ENCODE data around the gene OXNAD1.

OXNAD1 gene

GRCh38 chr3:16280671-16281070, 15.7 kb downstream of the OXNAD1 start:
- Histone ChIP-seq H3K23ac (ENCODE audit: low read length in 2 of 2) (no peak overlapping the region), H4K91ac (ENCODE audit: low read length) (no peak overlapping the region), H3K4ac (ENCODE audit: low read depth in 1 of 2, low read length in 2 of 2) (no peak overlapping the region), H2BK12ac (ENCODE audit: low read length in 2 of 2) (no peak overlapping the region), H3K4me3 (ENCODE audit: insufficient read depth in 1 of 2, low read depth in 1 of 2, low read length in 2 of 2) (no peak overlapping the region), H2BK15ac (ENCODE audit: low read depth, poor library complexity, severe bottlenecking) (no peak overlapping the region), H3K4me2 (ENCODE audit: low read length, poor library complexity, severe bottlenecking) (no peak overlapping the region), H2BK120ac (ENCODE audit: low read depth, low read length) (no peak overlapping the region), H3K79me1 (replicated peaks; ENCODE audit: low read length, poor library complexity, severe bottlenecking) (peaks cover 5% of the 10 kb centered on the region), H2AK5ac (ENCODE audit: low read length, severe bottlenecking) (no peak overlapping the region), H3K4me1 (ENCODE audit: control insufficient read depth, insufficient read depth, low read depth, low read length) (no peaks in the 10 kb centered on the region), H3K9me3 (ENCODE audit: control insufficient read depth, low read length) (no peaks in the 10 kb centered on the region), H3K27me3 (ENCODE audit: control insufficient read depth in 1 of 2, insufficient read depth in 1 of 2, low read length in 2 of 2) (no peaks in the 10 kb centered on the region), H3K27ac (ENCODE audit: low read length, poor library complexity, severe bottlenecking) (no peak overlapping the region), H3K14ac (ENCODE audit: low read length in 2 of 2) (no peak overlapping the region), H2BK5ac (ENCODE audit: low read depth, low read length, poor library complexity, severe bottlenecking) (no peak overlapping the region), H3K9ac (ENCODE audit: low read length) (no peak overlapping the region), H4K8ac (ENCODE audit: low read length) (no peak overlapping the region), H3K36me3 (ENCODE audit: control insufficient read depth in 1 of 2, insufficient read depth in 2 of 2, low read depth in 1 of 2, low read length in 2 of 2) (peaks cover 5 to 23% of the 10 kb centered on the region in 2 experiments), H3K18ac (ENCODE audit: low read depth in 1 of 2, low read length in 2 of 2) (no peak overlapping the region), H2AFZ (ENCODE audit: low read depth, low read length) (no peak overlapping the region)
- WGBS = no CpG with 5 or more reads among the region's 2 CpGs
- DNase-seq = no peak

- no peak overlapping the region for H3K18ac ChIP-seq (ENCODE audit: low read depth in 1 of 2, low read length in 2 of 2)
- H2AFZ ChIP-seq (ENCODE audit: low read depth, low read length) = no peak overlapping the region
- H3K9ac ChIP-seq (ENCODE audit: low read length) = no peak overlapping the region
- no peak overlapping the region for H2BK120ac ChIP-seq (ENCODE audit: low read depth, low read length)
- H3K79me1 ChIP-seq (replicated peaks; ENCODE audit: low read length, poor library complexity, severe bottlenecking) = peaks cover 3% of the 10 kb centered on the region
- peaks cover 0 to 32% of the 10 kb centered on the region in 2 experiments for H3K36me3 ChIP-seq (ENCODE audit: control insufficient read depth in 1 of 2, insufficient read depth in 2 of 2, low read depth in 1 of 2, low read length in 2 of 2)
- no peak overlapping the region for H3K4me3 ChIP-seq (ENCODE audit: insufficient read depth in 1 of 2, low read depth in 1 of 2, low read length in 2 of 2)
- 100% methylated on average over 1 of the region's 1 CpG for WGBS
- H3K14ac ChIP-seq (ENCODE audit: low read length in 2 of 2) = no peak overlapping the region
- H3K4me2 ChIP-seq (ENCODE audit: low read length, poor library complexity, severe bottlenecking) = no peak overlapping the region
- no peak overlapping the region for H2BK15ac ChIP-seq (ENCODE audit: low read depth, poor library complexity, severe bottlenecking)
- H2BK12ac ChIP-seq (ENCODE audit: low read length in 2 of 2) = no peak overlapping the region
- H4K91ac ChIP-seq (ENCODE audit: low read length) = no peak overlapping the region
- H3K27ac ChIP-seq (ENCODE audit: low read length, poor library complexity, severe bottlenecking) = no peak overlapping the region
- no peak overlapping the region for H3K4ac ChIP-seq (ENCODE audit: low read depth in 1 of 2, low read length in 2 of 2)
- no peak for DNase-seq
- H3K4me1 ChIP-seq (ENCODE audit: control insufficient read depth, insufficient read depth, low read depth, low read length) = no peaks in the 10 kb centered on the region
- H3K27me3 ChIP-seq (ENCODE audit: control insufficient read depth in 1 of 2, insufficient read depth in 1 of 2, low read length in 2 of 2) = no peaks in the 10 kb centered on the region
- no peak overlapping the region for H2AK5ac ChIP-seq (ENCODE audit: low read length, severe bottlenecking)
- no peak overlapping the region for H2BK5ac ChIP-seq (ENCODE audit: low read depth, low read length, poor library complexity, severe bottlenecking)
- H4K8ac ChIP-seq (ENCODE audit: low read length) = no peak overlapping the region
- H3K9me3 ChIP-seq (ENCODE audit: control insufficient read depth, low read length) = no peaks in the 10 kb centered on the region
- H3K23ac ChIP-seq (ENCODE audit: low read length in 2 of 2) = no peak overlapping the region
Observed at GRCh38 chr3:16284633-16285032, 19.6 kb downstream of the OXNAD1 start.

DNA sequence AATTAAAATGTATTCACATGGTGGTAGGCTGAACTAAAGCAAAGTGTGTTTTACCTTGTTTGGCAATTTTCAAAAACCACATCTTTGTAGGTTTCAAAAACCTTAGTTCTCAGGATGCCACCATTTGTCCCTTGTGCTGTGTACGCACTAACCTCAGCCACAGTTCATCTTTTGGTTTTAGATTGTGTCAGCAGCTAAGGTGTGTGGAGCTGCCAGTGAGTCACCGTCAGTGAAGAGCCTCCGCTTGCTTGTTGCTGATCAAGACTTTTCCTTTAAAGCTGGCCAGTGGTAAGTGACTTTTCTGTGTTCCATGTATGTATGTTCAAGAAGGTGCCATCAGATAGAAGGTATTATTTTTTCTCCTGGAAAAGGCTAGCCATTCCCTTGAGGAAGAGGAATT, 21.1 kb downstream of the OXNAD1 start:
- Histone ChIP-seq H2BK120ac (ENCODE audit: low read depth, low read length) (no peak overlapping the region), H2BK12ac (ENCODE audit: low read length in 2 of 2) (no peak overlapping the region), H3K9ac (ENCODE audit: low read length) (no peak overlapping the region), H2BK5ac (ENCODE audit: low read depth, low read length, poor library complexity, severe bottlenecking) (no peak overlapping the region), H2BK15ac (ENCODE audit: low read depth, poor library complexity, severe bottlenecking) (no peak overlapping the region), H3K14ac (ENCODE audit: low read length in 2 of 2) (no peak overlapping the region), H3K4ac (ENCODE audit: low read depth in 1 of 2, low read length in 2 of 2) (no peak overlapping the region), H3K4me3 (ENCODE audit: insufficient read depth in 1 of 2, low read depth in 1 of 2, low read length in 2 of 2) (no peak overlapping the region), H3K27ac (ENCODE audit: low read length, poor library complexity, severe bottlenecking) (no peak overlapping the region), H3K4me1 (ENCODE audit: control insufficient read depth, insufficient read depth, low read depth, low read length) (no peaks in the 10 kb centered on the region), H2AFZ (ENCODE audit: low read depth, low read length) (no peak overlapping the region), H3K4me2 (ENCODE audit: low read length, poor library complexity, severe bottlenecking) (no peak overlapping the region), H3K36me3 (ENCODE audit: control insufficient read depth in 1 of 2, insufficient read depth in 2 of 2, low read depth in 1 of 2, low read length in 2 of 2) (peaks cover 0 to 32% of the 10 kb centered on the region in 2 experiments), H3K27me3 (ENCODE audit: control insufficient read depth in 1 of 2, insufficient read depth in 1 of 2, low read length in 2 of 2) (no peaks in the 10 kb centered on the region), H3K23ac (ENCODE audit: low read length in 2 of 2) (no peak overlapping the region), H2AK5ac (ENCODE audit: low read length, severe bottlenecking) (no peak overlapping the region), H3K9me3 (ENCODE audit: control insufficient read depth, low read length) (no peaks in the 10 kb centered on the region), H3K79me1 (replicated peaks; ENCODE audit: low read length, poor library complexity, severe bottlenecking) (peaks cover 3% of the 10 kb centered on the region), H3K18ac (ENCODE audit: low read depth in 1 of 2, low read length in 2 of 2) (no peak overlapping the region), H4K8ac (ENCODE audit: low read length) (no peak overlapping the region), H4K91ac (ENCODE audit: low read length) (no peak overlapping the region)
- DNase-seq = no peak
- WGBS = 97% methylated on average over 3 of the region's 3 CpGs

DNA sequence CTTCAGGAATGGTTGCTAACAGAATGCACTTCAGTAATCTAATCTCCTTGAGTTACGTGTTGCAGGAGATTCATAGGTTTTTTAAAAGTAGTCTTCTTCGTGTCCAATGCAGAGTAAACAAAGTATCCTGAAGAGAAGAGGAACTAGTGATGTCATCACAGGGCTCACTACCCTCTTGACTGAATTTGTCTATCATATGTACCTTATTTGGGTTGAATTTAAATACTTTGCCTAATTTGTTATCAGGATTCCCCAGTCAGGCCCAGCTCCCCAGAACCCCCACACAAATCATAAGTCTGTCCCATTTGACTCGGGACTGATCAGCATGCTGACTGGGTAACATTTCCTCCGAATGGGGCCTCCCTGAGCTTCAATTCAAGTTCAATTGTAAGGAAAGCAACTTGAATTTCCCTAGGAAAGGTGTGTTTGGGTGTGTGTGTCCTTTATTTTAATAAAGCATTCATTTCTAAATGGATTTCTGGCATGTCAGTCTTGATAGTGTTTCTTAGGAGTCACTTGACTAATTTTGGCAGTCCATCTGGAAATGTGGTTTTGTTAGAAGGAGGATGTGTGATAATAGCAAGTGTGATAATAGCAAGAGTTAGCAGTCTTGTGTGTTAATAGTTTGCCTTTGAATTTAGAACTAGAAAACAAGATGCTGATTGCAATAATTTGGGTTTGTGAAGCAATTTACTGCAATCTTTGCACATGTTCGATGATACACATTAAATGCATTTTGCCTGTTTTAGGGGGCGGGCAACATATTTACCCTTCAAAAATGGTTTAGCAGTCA, 21.9 kb downstream of the OXNAD1 start:
- Histone ChIP-seq H3K9ac (ENCODE audit: low read length) (no peak overlapping the region), H3K4me1 (ENCODE audit: control insufficient read depth, insufficient read depth, low read depth, low read length) (no peaks in the 10 kb centered on the region), H3K4me3 (ENCODE audit: insufficient read depth in 1 of 2, low read depth in 1 of 2, low read length in 2 of 2) (no peak overlapping the region), H3K27me3 (ENCODE audit: control insufficient read depth in 1 of 2, insufficient read depth in 1 of 2, low read length in 2 of 2) (no peaks in the 10 kb centered on the region), H3K14ac (ENCODE audit: low read length in 2 of 2) (no peak overlapping the region), H3K4ac (ENCODE audit: low read depth in 1 of 2, low read length in 2 of 2) (no peak overlapping the region), H4K8ac (ENCODE audit: low read length) (no peak overlapping the region), H2AK5ac (ENCODE audit: low read length, severe bottlenecking) (no peak overlapping the region), H3K4me2 (ENCODE audit: low read length, poor library complexity, severe bottlenecking) (no peak overlapping the region), H2AFZ (ENCODE audit: low read depth, low read length) (no peak overlapping the region), H2BK15ac (ENCODE audit: low read depth, poor library complexity, severe bottlenecking) (no peak overlapping the region), H3K27ac (ENCODE audit: low read length, poor library complexity, severe bottlenecking) (no peak overlapping the region), H2BK12ac (ENCODE audit: low read length in 2 of 2) (no peak overlapping the region), H2BK5ac (ENCODE audit: low read depth, low read length, poor library complexity, severe bottlenecking) (no peak overlapping the region), H3K36me3 (ENCODE audit: control insufficient read depth in 1 of 2, insufficient read depth in 2 of 2, low read depth in 1 of 2, low read length in 2 of 2) (peaks cover 0 to 32% of the 10 kb centered on the region in 2 experiments), H3K79me1 (replicated peaks; ENCODE audit: low read length, poor library complexity, severe bottlenecking) (peaks cover 5% of the 10 kb centered on the region), H3K9me3 (ENCODE audit: control insufficient read depth, low read length) (no peaks in the 10 kb centered on the region), H2BK120ac (ENCODE audit: low read depth, low read length) (no peak overlapping the region), H3K18ac (ENCODE audit: low read depth in 1 of 2, low read length in 2 of 2) (no peak overlapping the region), H4K91ac (ENCODE audit: low read length) (no peak overlapping the region), H3K23ac (ENCODE audit: low read length in 2 of 2) (no peak overlapping the region)
- WGBS = 83% methylated on average over 6 of the region's 6 CpGs
- no peak for DNase-seq

All from mesenchymal stem cell (in vitro differentiated cells and primary cell).